Body of pancreas (tissue), 4 donors: Measurements from ENCODE around the gene GMPR2. TPM values are rescaled to one million over a fixed set of nuclear protein-coding genes. Genes with fewer than 3 reads are reported as not detected.

Experiments used
- ATAC-seq: fragments of 150-250 bp; one replicate; pipeline ENCODE4 v1.9.1; 2016
- DNase-seq, 4 donors: peaks; one replicate each; pipeline ENCODE4 v3.0.0-alpha.2; 2019
- H3K27ac ChIP-seq, 4 donors: fragments of 200-600 bp; sonication (generic); 1 replicate in 3 of 4; 2 replicates in 1 of 4; pipeline versions ENCODE4 v1.5.1 to v1.6.1; 2016 to 2019; ENCODE audit warnings: mild to moderate bottlenecking in 1 of 4, mixed read lengths in 1 of 4, moderate library complexity in 1 of 4
- H3K27me3 ChIP-seq, 2 donors: fragments of 200-600 bp; sonication (generic); one replicate each; pipeline ENCODE4 v1.6.0; 2016; ENCODE audit warnings: mild to moderate bottlenecking in 1 of 2
- H3K36me3 ChIP-seq, 2 donors: fragments of 200-600 bp; sonication (generic); replicated peaks in 1 of 2; 2 replicates each; pipeline ENCODE4 v1.5.1; 2016; ENCODE audit warnings: low read depth in 2 of 2; ENCODE audit not compliant: insufficient read depth in 1 of 2
- H3K4me1 ChIP-seq: fragments of 200-600 bp; sonication (generic); one replicate; pipeline ENCODE4 v1.6.0; 2016
- H3K4me3 ChIP-seq, 2 donors: fragments of 200-600 bp; sonication (generic); 1 replicate in 1 of 2; 2 replicates in 1 of 2; pipeline ENCODE4 v1.5.1; 2016 to 2019
- H3K9me3 ChIP-seq, 3 donors: fragments of 200-600 bp; sonication (generic); 1 replicate in 2 of 3; 2 replicates in 1 of 3; pipeline ENCODE4 v1.5.1; 2016
- POLR2A ChIP-seq, 3 donors: fragments of 450-650 bp; IDR thresholded peaks; one replicate each; pipeline ENCODE4 v1.6.1; 2016; ENCODE audit warnings: antibody characterized with exemption in 3 of 3, mild to moderate bottlenecking in 2 of 3
- WGBS, 2 donors: methylation state at CpG; one replicate each; pipeline ENCODE4 v1.1.5; 2017; 5-methylcytosine and 5-hydroxymethylcytosine counted together
- intact Hi-C: fragments of 100-400 bp; cut with DNase I; formaldehyde crosslinking; loops from one replicate; pipeline ENCODE4 v1.15.1; 2023
- total RNA-seq, 2 donors: library from RNA; depleted of rRNA; stranded (reverse); fragments of >200 nt; gene quantifications; one replicate each; pipeline ENCODE4 v1.1.0, GENCODE V29; 2016
- TF ChIP-seq, protein P1 (sequence below), 7 experiments: fragments of 450-650 bp in 4 of 7; fragments of 200-600 bp in 3 of 7; sonication (generic) in 3 of 7; IDR thresholded peaks; one replicate each; pipeline ENCODE4 v1.5.1; 2016 to 2019; ENCODE audit warnings: antibody characterized with exemption in 7 of 7

Gene GMPR2
- total RNA-seq, 2 donors from 2014 or later, result 30.9 to 41.9 TPM

DNA sequence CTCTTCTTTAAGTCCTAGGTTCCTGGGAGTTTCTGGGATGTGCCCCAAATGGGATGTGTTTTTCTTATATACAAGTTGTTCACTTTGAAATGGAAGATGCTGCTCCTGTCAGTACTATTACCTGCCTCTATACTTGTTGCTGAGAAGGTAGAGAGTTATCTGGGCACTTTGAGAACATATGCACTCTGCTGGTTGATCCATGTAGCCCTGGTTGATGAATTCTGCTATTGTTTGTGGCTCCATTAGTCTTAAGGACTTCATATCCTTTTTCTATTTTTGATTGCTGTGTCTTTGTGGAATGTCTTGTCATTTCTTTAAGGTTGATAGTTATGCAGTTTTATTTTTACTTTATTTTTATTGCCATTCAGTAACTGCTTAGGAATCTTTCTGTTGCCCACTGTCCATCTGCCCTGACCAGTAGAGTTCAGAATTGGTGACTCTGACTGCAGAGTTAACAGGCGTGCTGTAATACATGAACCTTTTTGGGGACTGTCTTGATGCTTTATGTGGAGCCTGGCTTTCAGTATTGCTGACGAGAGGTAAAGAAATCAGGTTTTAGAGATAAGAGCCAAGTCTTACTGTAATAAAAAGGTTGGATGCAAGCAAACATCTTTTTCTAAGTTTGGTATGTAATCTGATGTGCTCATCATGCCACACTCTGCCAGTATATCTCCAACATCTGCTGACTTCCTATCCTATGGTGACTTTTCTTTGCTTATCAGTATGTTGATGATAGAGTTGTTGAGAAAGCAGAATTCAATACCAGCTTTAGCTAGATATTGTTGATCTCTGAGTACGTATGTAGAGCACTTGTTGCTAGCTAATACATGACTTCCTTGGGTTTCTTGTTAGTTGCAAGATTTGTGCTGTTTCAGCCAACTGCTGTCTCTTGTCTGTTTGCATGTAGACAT is 1.6 kb downstream of the GMPR2 start:
- intact Hi-C loops, result no loop called here
- Histone ChIP-seq H3K36me3 (peaks cover 0 to 17% of the 10 kb centered on the region in 2 donors), H3K9me3 (no peaks in the 10 kb centered on the region), H3K27ac (no peak overlapping the region), H3K27me3 (no peaks in the 10 kb centered on the region), H3K4me3 (no peak overlapping the region), H3K4me1 (peaks cover 43% of the 10 kb centered on the region)
- TF ChIP-seq POLR2A (IDR thresholded peaks at IDR 0.05), result no peak
- TF ChIP-seq, protein P1, sequence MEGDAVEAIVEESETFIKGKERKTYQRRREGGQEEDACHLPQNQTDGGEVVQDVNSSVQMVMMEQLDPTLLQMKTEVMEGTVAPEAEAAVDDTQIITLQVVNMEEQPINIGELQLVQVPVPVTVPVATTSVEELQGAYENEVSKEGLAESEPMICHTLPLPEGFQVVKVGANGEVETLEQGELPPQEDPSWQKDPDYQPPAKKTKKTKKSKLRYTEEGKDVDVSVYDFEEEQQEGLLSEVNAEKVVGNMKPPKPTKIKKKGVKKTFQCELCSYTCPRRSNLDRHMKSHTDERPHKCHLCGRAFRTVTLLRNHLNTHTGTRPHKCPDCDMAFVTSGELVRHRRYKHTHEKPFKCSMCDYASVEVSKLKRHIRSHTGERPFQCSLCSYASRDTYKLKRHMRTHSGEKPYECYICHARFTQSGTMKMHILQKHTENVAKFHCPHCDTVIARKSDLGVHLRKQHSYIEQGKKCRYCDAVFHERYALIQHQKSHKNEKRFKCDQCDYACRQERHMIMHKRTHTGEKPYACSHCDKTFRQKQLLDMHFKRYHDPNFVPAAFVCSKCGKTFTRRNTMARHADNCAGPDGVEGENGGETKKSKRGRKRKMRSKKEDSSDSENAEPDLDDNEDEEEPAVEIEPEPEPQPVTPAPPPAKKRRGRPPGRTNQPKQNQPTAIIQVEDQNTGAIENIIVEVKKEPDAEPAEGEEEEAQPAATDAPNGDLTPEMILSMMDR (IDR thresholded peaks at IDR 0.05), result no peak
- ATAC-seq, result no peak
- no peak for DNase-seq
- WGBS, 2 donors, result 77 to 80% methylated on average over 3 of the region's 3 CpGs

DNA sequence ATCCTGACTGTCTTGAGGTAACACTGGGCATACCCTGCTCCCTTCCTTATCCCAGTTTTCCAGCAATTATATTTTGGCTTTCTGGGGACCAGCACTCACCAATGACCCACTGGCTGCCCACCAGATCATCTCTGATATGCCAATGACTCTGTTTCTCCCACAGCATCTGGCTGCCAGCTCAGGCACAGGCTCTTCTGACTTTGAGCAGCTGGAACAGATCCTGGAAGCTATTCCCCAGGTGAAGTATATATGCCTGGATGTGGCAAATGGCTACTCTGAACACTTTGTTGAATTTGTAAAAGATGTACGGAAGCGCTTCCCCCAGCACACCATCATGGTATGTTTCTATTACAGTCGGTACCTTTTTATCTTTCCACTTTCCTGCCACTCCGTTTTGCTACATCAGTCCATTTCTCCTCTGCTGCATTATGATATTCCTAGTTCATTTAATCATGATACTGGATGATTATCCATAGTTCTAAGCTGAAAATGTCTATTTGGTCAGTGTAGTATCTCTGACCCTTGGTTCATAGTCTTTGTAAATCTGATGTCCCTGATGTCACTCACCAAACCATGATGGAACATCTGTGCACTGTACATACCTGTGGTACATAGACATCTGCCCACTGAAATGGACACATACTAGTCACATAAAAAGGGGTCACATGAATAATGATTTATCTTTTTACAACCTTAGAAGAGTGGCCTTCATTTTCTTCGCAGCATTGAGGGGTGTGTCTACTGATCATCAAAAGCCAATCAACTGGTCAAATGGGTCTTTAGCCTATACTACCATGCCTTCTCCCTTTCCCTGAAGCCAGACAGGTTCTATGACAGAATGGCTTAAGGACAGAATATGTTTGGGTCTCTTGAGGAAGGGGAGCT is 3.3 kb downstream of the GMPR2 start:
- peaks cover 6 to 27% of the 10 kb centered on the region in 2 donors for H3K36me3 ChIP-seq
- 81 to 84% methylated on average over 5 of the region's 5 CpGs for WGBS, 2 donors
- no peaks in the 10 kb centered on the region for H3K9me3 ChIP-seq
- ATAC-seq (no peak), DNase-seq (peak in 1 of 4 donors; percentile 3)
- intact Hi-C loops, result no loop called here
- H3K4me1 ChIP-seq, result peaks cover 55% of the 10 kb centered on the region
- no peaks in the 10 kb centered on the region for H3K27me3 ChIP-seq
- TF ChIP-seq, protein P1 (IDR thresholded peaks at IDR 0.05), result no peak
- TF ChIP-seq POLR2A (IDR thresholded peaks at IDR 0.05), result no peak
- H3K27ac ChIP-seq, result no peak overlapping the region
- no peak overlapping the region for H3K4me3 ChIP-seq

DNA sequence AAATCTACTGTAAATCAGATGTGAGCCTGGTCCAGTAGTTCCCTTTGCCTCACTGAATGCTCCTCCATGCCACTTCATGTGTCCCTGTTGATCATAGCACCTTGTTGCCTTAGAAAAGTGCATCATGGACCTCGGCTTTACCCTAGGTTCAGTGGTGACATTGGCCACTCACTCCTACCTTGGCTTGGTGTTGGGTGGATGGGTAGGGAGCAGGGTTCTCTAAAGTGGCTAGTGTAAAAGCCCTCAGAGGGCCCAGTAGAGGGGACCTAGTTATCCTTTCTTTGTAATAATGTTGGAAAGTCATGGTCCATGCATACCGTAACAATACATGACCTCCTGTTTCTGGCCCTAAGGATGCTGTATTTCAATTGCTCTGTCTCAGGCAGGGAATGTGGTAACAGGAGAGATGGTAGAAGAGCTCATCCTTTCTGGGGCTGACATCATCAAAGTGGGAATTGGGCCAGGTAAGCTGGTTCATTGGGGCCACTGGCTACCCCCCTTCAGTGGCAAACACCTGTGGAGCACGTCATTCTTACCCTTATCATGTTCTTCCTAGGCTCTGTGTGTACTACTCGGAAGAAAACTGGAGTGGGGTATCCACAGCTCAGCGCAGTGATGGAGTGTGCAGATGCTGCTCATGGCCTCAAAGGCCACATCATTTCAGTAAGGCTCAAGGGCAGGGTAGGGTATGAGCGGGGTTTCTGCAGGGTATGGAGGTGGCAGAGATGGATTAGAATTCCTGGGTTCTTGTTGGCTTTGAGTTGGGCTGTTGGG is 4.1 kb downstream of the GMPR2 start:
- WGBS, 2 donors, result 89 to 92% methylated on average over 3 to 6 of the region's 6 CpGs
- Histone ChIP-seq H3K4me1 (peaks cover 55% of the 10 kb centered on the region), H3K36me3 (peaks cover 6 to 27% of the 10 kb centered on the region in 2 donors), H3K27ac (no peak overlapping the region), H3K9me3 (no peaks in the 10 kb centered on the region), H3K27me3 (no peaks in the 10 kb centered on the region), H3K4me3 (no peak overlapping the region)
- no peak for ATAC-seq
- TF ChIP-seq POLR2A (IDR thresholded peaks at IDR 0.05), result no peak
- TF ChIP-seq, protein P1 (IDR thresholded peaks at IDR 0.05), result no peak
- intact Hi-C loops, result no loop called here
- peak in 1 of 4 donors; percentile 4 for DNase-seq

DNA sequence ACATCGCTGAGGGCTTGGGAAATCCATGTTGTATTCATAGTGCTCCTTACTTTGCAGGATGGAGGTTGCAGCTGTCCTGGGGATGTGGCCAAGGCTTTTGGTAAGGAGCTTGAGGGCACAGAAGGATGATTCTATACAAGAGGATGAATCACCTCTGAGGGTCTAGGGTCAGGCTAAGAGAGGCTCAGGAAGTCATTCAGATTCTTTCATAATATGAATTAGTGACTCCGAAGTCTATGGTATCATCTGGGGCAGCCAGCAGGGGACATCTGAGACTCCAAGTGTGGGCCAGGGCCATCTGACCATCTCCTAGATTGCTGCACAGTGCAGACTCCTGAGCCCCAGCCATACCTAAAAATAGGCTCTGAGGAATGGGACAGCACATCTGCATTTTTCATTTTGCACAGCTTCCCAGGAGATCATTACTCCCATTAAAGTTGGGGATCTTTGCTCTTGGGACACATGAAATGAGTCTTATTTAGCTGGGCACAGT is 4.8 kb downstream of the GMPR2 start:
- Histone ChIP-seq H3K36me3 (peaks cover 6 to 27% of the 10 kb centered on the region in 2 donors), H3K9me3 (no peaks in the 10 kb centered on the region), H3K4me1 (peaks cover 55% of the 10 kb centered on the region), H3K27ac (no peak overlapping the region), H3K27me3 (no peaks in the 10 kb centered on the region), H3K4me3 (no peak overlapping the region)
- DNase-seq (no peak), ATAC-seq (no peak)
- TF ChIP-seq, protein P1 (IDR thresholded peaks at IDR 0.05), result no peak
- no peak for TF ChIP-seq POLR2A (IDR thresholded peaks at IDR 0.05)
- 89 to 93% methylated on average over 2 of the region's 2 CpGs for WGBS, 2 donors
- intact Hi-C loops, result no loop called here
